ENCODE results near the gene BTNL9. TPM values are rescaled to one million over a fixed set of nuclear protein-coding genes. Genes with fewer than 3 reads are reported as not detected.
"Not testable (repeated sequence)": the region's sequence is repeated elsewhere in the genome, so short reads cannot be mapped to it uniquely, and the experiment has no call there.

The BTNL9 gene
- total and polyA plus RNA-seq, 12 donors = 4.2 to 62.7 (median 17.6) TPM

- TF ChIP-seq POLR2A (IDR thresholded peaks at IDR 0.05) (no peak), CTCF (IDR thresholded peaks at IDR 0.05) (no peak)
- no peaks in the 10 kb centered on the region for H3K4me1 ChIP-seq (replicated peaks in 1 of 2)
- no peaks in the 10 kb centered on the region for H3K36me3 ChIP-seq (replicated peaks in 1 of 2)
- DNase-seq = peak in 1 of 7 donors; percentile 41
- peak overlapping the region in 1 of 5 donors; percentile 69 for H3K27ac ChIP-seq
- H3K9me3 ChIP-seq (replicated peaks in 1 of 3) = no peaks in the 10 kb centered on the region
- H3K27me3 ChIP-seq = peaks cover 3% of the 10 kb centered on the region
- intact Hi-C loops (cut with DNase I) = no loop called here
- no peak overlapping the region for H3K4me3 ChIP-seq
- 75 to 81% (median 77%) methylated on average over 10 of the region's 10 CpGs for WGBS, 4 donors
These were observed 4.1 kb downstream of the BTNL9 start for GRCh38 chr5:181044093-181044599.

GRCh38 chr5:181044662-181045305, 4.7 kb downstream of the BTNL9 start:
- 50 to 57% (median 51%) methylated on average over 9 to 11 of the region's 11 CpGs for WGBS, 4 donors
- H3K4me3 ChIP-seq = no peak overlapping the region
- TF ChIP-seq CTCF (IDR thresholded peaks at IDR 0.05) (no peak), POLR2A (IDR thresholded peaks at IDR 0.05) (no peak)

GRCh38 chr5:181045316-181045715, 5.2 kb downstream of the BTNL9 start:
- intact Hi-C loops (cut with DNase I) = no loop called here
- peaks cover 15% of the 10 kb centered on the region for H3K27me3 ChIP-seq
- no peaks in the 10 kb centered on the region for H3K4me1 ChIP-seq (replicated peaks in 1 of 2)
- H3K9me3 ChIP-seq (replicated peaks in 1 of 3) = no peaks in the 10 kb centered on the region
- no peak for TF ChIP-seq POLR2A (IDR thresholded peaks at IDR 0.05)
- no peak for TF ChIP-seq CTCF (IDR thresholded peaks at IDR 0.05)
- 59 to 67% (median 65%) methylated on average over 10 of the region's 10 CpGs for WGBS, 4 donors
- H3K27ac ChIP-seq = peak overlapping the region in 1 of 5 donors; percentile 70
- H3K36me3 ChIP-seq (replicated peaks in 1 of 2) = no peaks in the 10 kb centered on the region
- H3K4me3 ChIP-seq = no peak overlapping the region
- peak in 1 of 7 donors; percentile 29 for DNase-seq

More at GRCh38 chr5:181044662-181045305, 4.7 kb downstream of the BTNL9 start:
- Histone ChIP-seq H3K36me3 (replicated peaks in 1 of 2) (no peaks in the 10 kb centered on the region), H3K27ac (peak overlapping the region in 1 of 5 donors; percentile 70), H3K9me3 (replicated peaks in 1 of 3) (no peaks in the 10 kb centered on the region), H3K4me1 (replicated peaks in 1 of 2) (no peaks in the 10 kb centered on the region), H3K27me3 (peaks cover 9% of the 10 kb centered on the region)
- intact Hi-C loops (cut with DNase I) = no loop called here
- DNase-seq = peak in 6 of 7 donors; percentile 32 to 76 (median 52)

- H3K36me3 ChIP-seq (replicated peaks in 1 of 2); H3K4me1 ChIP-seq (replicated peaks in 1 of 2); H3K9me3 ChIP-seq (replicated peaks in 1 of 3); intact Hi-C loops (cut with DNase I); H3K4me3 ChIP-seq: not testable (repeated sequence)
- Histone ChIP-seq H3K27ac (peak overlapping the region in 1 of 5 donors; percentile 70), H3K27me3 (peaks cover 18% of the 10 kb centered on the region)
- WGBS, 4 donors = 13 to 50% (median 31%) methylated on average over 1 of the region's 1 CpG
- peak in 1 of 7 donors; percentile 50 for DNase-seq
These were observed 5.8 kb downstream of the BTNL9 start for GRCh38 chr5:181045857-181046256.

- no peak for DNase-seq
- no peaks in the 10 kb centered on the region for H3K36me3 ChIP-seq (replicated peaks in 1 of 2)
- intact Hi-C loops (cut with DNase I) = no loop called here
- no peak for TF ChIP-seq CTCF (IDR thresholded peaks at IDR 0.05)
- 67 to 80% (median 75%) methylated on average over 2 of the region's 2 CpGs for WGBS, 4 donors
- no peak overlapping the region for H3K4me3 ChIP-seq
- H3K27me3 ChIP-seq = peaks cover 25% of the 10 kb centered on the region
- H3K27ac ChIP-seq = no peak overlapping the region
- no peaks in the 10 kb centered on the region for H3K4me1 ChIP-seq (replicated peaks in 1 of 2)
- H3K9me3 ChIP-seq (replicated peaks in 1 of 3) = no peaks in the 10 kb centered on the region
These were observed 7.2 kb downstream of the BTNL9 start for GRCh38 chr5:181047288-181047687.
